HepG2 (cell line): ENCODE measurements around the gene RPRD1A. TPM values are rescaled to one million over a fixed set of nuclear protein-coding genes. Genes with fewer than 3 reads are reported as not detected.

Source experiments
- ISL2 ChIP-seq: sonication (generic); formaldehyde crosslinking; IDR thresholded peaks from 2 replicates; pipeline ENCODE4 v1.5.0; 2020; ENCODE audit warnings: missing genetic modification reagents
- MED13 ChIP-seq: sonication (generic); formaldehyde crosslinking; IDR thresholded peaks from 2 replicates; pipeline ENCODE4 v1.5.0; 2020; ENCODE audit warnings: missing genetic modification reagents
- NFRKB ChIP-seq: fragments of 450-650 bp; IDR thresholded peaks from 2 replicates; pipeline ENCODE4 v1.6.1; 2017
- ZBTB4 ChIP-seq: sonication (generic); formaldehyde crosslinking; IDR thresholded peaks from 2 replicates; pipeline ENCODE4 v1.4.0; 2020; ENCODE audit warnings: missing genetic modification reagents, mild to moderate bottlenecking, borderline replicate concordance
- ZBTB7A ChIP-seq: sonication (generic); formaldehyde crosslinking; IDR thresholded peaks from 2 replicates; pipeline ENCODE4 v1.8.0; 2022; ENCODE audit warnings: mild to moderate bottlenecking, missing genetic modification reagents
- ZNF318 ChIP-seq: sonication (generic); formaldehyde crosslinking; IDR thresholded peaks from 2 replicates; pipeline ENCODE4 v1.4.0; 2020; ENCODE audit warnings: mild to moderate bottlenecking, missing genetic modification reagents
- ZNF616 ChIP-seq: sonication (generic); formaldehyde crosslinking; IDR thresholded peaks from 2 replicates; pipeline ENCODE4 v1.5.0; 2020; ENCODE audit warnings: low read depth, mild to moderate bottlenecking, missing genetic modification reagents
- ZNF720 ChIP-seq: sonication (generic); formaldehyde crosslinking; IDR thresholded peaks from 2 replicates; pipeline ENCODE4 v1.4.0; 2020; ENCODE audit warnings: missing genetic modification reagents
- polyA plus RNA-seq, 8 experiments: library from polyadenylated mRNA; depleted of rRNA in 3 of 8; stranded (reverse) in 7 of 8; unstranded in 1 of 8; fragments of >200 nt; fragmentation: Illumina TruSeq in 4 of 8; extraction: Trizol in 4 of 8; gene quantifications; 2 replicates each; pipeline versions ENCODE4 v1.2.1 to v1.2.3, GENCODE V29; 2011 to 2016; ENCODE audit warnings: low read depth in 4 of 8, missing spikeins in 1 of 8, mixed read lengths in 1 of 8; ENCODE audit not compliant: insufficient read depth in 1 of 8
- total RNA-seq, 5 experiments: library from RNA; depleted of rRNA; stranded (reverse); fragments of >200 nt; fragmentation: Illumina TruSeq; extraction: Trizol; gene quantifications; 2 replicates each; pipeline ENCODE4 v1.2.3, GENCODE V29; 2016; ENCODE audit warnings: low read depth in 1 of 5
- TF ChIP-seq, protein P1 (sequence below): sonication (generic); formaldehyde crosslinking; conservative IDR thresholded peaks from 2 replicates; pipeline ENCODE4 v1.4.0; 2020; ENCODE audit warnings: missing genetic modification reagents
- TF ChIP-seq, protein P2 (sequence below): sonication (generic); formaldehyde crosslinking; IDR thresholded peaks from 2 replicates; pipeline ENCODE4 v1.4.0; 2020; ENCODE audit warnings: missing genetic modification reagents

The RPRD1A gene
- total and polyA plus RNA-seq, 2 of the 13 experiments (the other 11 are each of a cell fraction or from before 2014, with no cell fraction given) = 42.5 to 78.2 TPM

- TF ChIP-seq ZBTB4 (CRISPR knock-in tag) (no peak), ZBTB7A (CRISPR knock-in tag) (peak; percentile 82), ZNF318 (no peak), ZNF616 (CRISPR knock-in tag) (no peak), ISL2 (CRISPR knock-in tag) (0 out of 2 replicates have a peak, but pooled peaks have one; percentile 55), NFRKB (peak; percentile 50; the same call in 1 of the 2 replicates), ZNF720 (CRISPR knock-in tag) (no peak), MED13 (CRISPR knock-in tag) (0 out of 2 replicates have a peak, but pooled peaks have one; percentile 53)
- TF ChIP-seq, protein P1, sequence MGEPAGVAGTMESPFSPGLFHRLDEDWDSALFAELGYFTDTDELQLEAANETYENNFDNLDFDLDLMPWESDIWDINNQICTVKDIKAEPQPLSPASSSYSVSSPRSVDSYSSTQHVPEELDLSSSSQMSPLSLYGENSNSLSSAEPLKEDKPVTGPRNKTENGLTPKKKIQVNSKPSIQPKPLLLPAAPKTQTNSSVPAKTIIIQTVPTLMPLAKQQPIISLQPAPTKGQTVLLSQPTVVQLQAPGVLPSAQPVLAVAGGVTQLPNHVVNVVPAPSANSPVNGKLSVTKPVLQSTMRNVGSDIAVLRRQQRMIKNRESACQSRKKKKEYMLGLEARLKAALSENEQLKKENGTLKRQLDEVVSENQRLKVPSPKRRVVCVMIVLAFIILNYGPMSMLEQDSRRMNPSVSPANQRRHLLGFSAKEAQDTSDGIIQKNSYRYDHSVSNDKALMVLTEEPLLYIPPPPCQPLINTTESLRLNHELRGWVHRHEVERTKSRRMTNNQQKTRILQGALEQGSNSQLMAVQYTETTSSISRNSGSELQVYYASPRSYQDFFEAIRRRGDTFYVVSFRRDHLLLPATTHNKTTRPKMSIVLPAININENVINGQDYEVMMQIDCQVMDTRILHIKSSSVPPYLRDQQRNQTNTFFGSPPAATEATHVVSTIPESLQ (CRISPR knock-in tag) = no peak
- TF ChIP-seq, protein P2, sequence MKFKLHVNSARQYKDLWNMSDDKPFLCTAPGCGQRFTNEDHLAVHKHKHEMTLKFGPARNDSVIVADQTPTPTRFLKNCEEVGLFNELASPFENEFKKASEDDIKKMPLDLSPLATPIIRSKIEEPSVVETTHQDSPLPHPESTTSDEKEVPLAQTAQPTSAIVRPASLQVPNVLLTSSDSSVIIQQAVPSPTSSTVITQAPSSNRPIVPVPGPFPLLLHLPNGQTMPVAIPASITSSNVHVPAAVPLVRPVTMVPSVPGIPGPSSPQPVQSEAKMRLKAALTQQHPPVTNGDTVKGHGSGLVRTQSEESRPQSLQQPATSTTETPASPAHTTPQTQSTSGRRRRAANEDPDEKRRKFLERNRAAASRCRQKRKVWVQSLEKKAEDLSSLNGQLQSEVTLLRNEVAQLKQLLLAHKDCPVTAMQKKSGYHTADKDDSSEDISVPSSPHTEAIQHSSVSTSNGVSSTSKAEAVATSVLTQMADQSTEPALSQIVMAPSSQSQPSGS (CRISPR knock-in tag) = peak; percentile 76
Measured at GRCh38 chr18:36067055-36067957, at the start of gene RPRD1A (continued).
